Duodenal mucosa (tissue), 2 donors: Measurements from ENCODE around the gene DDAH2.

Experiments used
- H3K27ac ChIP-seq: one replicate; pipeline ENCODE4 v1.7.0; 2013; ENCODE audit warnings: low read depth, low read length
- H3K27me3 ChIP-seq, 2 donors: one replicate each; pipeline ENCODE4 v1.7.0; 2013; ENCODE audit warnings: low read length in 2 of 2, control low read depth in 1 of 2; ENCODE audit not compliant: insufficient read depth in 2 of 2, control insufficient read depth in 1 of 2
- H3K36me3 ChIP-seq, 2 donors: one replicate each; pipeline ENCODE4 v1.7.0; 2013; ENCODE audit warnings: low read length in 2 of 2, control low read depth in 1 of 2; ENCODE audit not compliant: insufficient read depth in 2 of 2, control insufficient read depth in 1 of 2
- H3K4me1 ChIP-seq, 2 donors: one replicate each; pipeline ENCODE4 v1.7.0; 2013; ENCODE audit warnings: low read length in 2 of 2, control low read depth in 1 of 2; ENCODE audit not compliant: insufficient read depth in 2 of 2, control insufficient read depth in 1 of 2
- H3K4me3 ChIP-seq, 2 donors: one replicate each; pipeline ENCODE4 v1.7.0; 2013; ENCODE audit warnings: low read length in 2 of 2, low read depth in 1 of 2
- H3K9ac ChIP-seq, 2 donors: one replicate each; pipeline ENCODE4 v1.7.0; 2013; ENCODE audit warnings: low read length in 2 of 2, low read depth in 1 of 2
- H3K9me3 ChIP-seq, 2 donors: one replicate each; pipeline ENCODE4 v1.7.0; 2013; ENCODE audit warnings: low read length in 2 of 2, control low read depth in 1 of 2; ENCODE audit not compliant: control insufficient read depth in 1 of 2

The DDAH2 gene

GRCh38 chr6:31702819-31703716 is 26.0 kb downstream of the DDAH2 start, which contains the start of gene ABHD16A:
Gene ABHD16A, minus strand, starts transcription at chr6:31703324. Its CDS starts 43 bp downstream, at chr6:31703281.
- peaks cover 0 to 13% of the 10 kb centered on the region in 2 donors for H3K36me3 ChIP-seq
- peaks cover 15% of the 10 kb centered on the region in 2 donors for H3K4me1 ChIP-seq
- H3K27me3 ChIP-seq, result no peaks in the 10 kb centered on the region
- H3K9ac ChIP-seq, result peak within 1 kb of the TSS; percentile 89 to 97
- no peaks in the 10 kb centered on the region for H3K9me3 ChIP-seq
- peak within 1 kb of the TSS; percentile 84 to 89 for H3K4me3 ChIP-seq
- peak within 1 kb of the TSS; percentile 98 for H3K27ac ChIP-seq

- H3K9ac ChIP-seq, result peak overlapping the region; percentile 89 to 97
- H3K4me3 ChIP-seq, result peak overlapping the region; percentile 84 to 89
- H3K27me3 ChIP-seq, result no peaks in the 10 kb centered on the region
- no peaks in the 10 kb centered on the region for H3K9me3 ChIP-seq
- H3K36me3 ChIP-seq, result peaks cover 4 to 18% of the 10 kb centered on the region in 2 donors
- peaks cover 15% of the 10 kb centered on the region in 2 donors for H3K4me1 ChIP-seq
- H3K27ac ChIP-seq, result peak overlapping the region; percentile 98
Observed at GRCh38 chr6:31702405-31702818, 26.7 kb downstream of the DDAH2 start.

- Histone ChIP-seq H3K9me3 (no peaks in the 10 kb centered on the region), H3K4me3 (peak overlapping the region; percentile 84 to 89), H3K27me3 (no peaks in the 10 kb centered on the region), H3K4me1 (peaks cover 15% of the 10 kb centered on the region in 2 donors), H3K9ac (peak overlapping the region; percentile 89 to 97), H3K27ac (no peak overlapping the region), H3K36me3 (peaks cover 5 to 24% of the 10 kb centered on the region in 2 donors)
Observed at GRCh38 chr6:31701666-31702404, 27.3 kb downstream of the DDAH2 start.

- no peak overlapping the region for H3K27ac ChIP-seq
- H3K36me3 ChIP-seq, result peaks cover 9 to 33% of the 10 kb centered on the region in 2 donors
- H3K9me3 ChIP-seq, result no peaks in the 10 kb centered on the region
- peaks cover 15% of the 10 kb centered on the region in 2 donors for H3K4me1 ChIP-seq
- H3K9ac ChIP-seq, result peak overlapping the region in 1 of 2 donors; percentile 15
- peak overlapping the region in 1 of 2 donors; percentile 84 for H3K4me3 ChIP-seq
- no peaks in the 10 kb centered on the region for H3K27me3 ChIP-seq
Observed at GRCh38 chr6:31700740-31701401, 28.2 kb downstream of the DDAH2 start.

GRCh38 chr6:31697555-31697954 is 31.5 kb downstream of the DDAH2 start:
- Histone ChIP-seq H3K4me1 (peaks cover 15% of the 10 kb centered on the region in 2 donors), H3K4me3 (no peak overlapping the region), H3K27me3 (no peaks in the 10 kb centered on the region), H3K9ac (no peak overlapping the region), H3K36me3 (peaks cover 28 to 62% of the 10 kb centered on the region in 2 donors), H3K9me3 (no peaks in the 10 kb centered on the region), H3K27ac (no peak overlapping the region)

GRCh38 chr6:31693535-31693934 is 35.6 kb downstream of the DDAH2 start:
- Histone ChIP-seq H3K27ac (no peak overlapping the region), H3K4me1 (peaks cover 16 to 19% of the 10 kb centered on the region in 2 donors), H3K9ac (no peak overlapping the region), H3K36me3 (peaks cover 55 to 79% of the 10 kb centered on the region in 2 donors), H3K4me3 (no peak overlapping the region), H3K9me3 (no peaks in the 10 kb centered on the region), H3K27me3 (no peaks in the 10 kb centered on the region)

GRCh38 chr6:31692886-31693285 is 36.2 kb downstream of the DDAH2 start:
- peaks cover 16 to 19% of the 10 kb centered on the region in 2 donors for H3K4me1 ChIP-seq
- peaks cover 60 to 86% of the 10 kb centered on the region in 2 donors for H3K36me3 ChIP-seq
- no peak overlapping the region for H3K9ac ChIP-seq
- no peaks in the 10 kb centered on the region for H3K9me3 ChIP-seq
- no peak overlapping the region for H3K4me3 ChIP-seq
- H3K27ac ChIP-seq, result no peak overlapping the region
- H3K27me3 ChIP-seq, result no peaks in the 10 kb centered on the region

- H3K9ac ChIP-seq, result no peak overlapping the region
- no peaks in the 10 kb centered on the region for H3K27me3 ChIP-seq
- no peak overlapping the region for H3K4me3 ChIP-seq
- peaks cover 16 to 19% of the 10 kb centered on the region in 2 donors for H3K4me1 ChIP-seq
- H3K9me3 ChIP-seq, result no peaks in the 10 kb centered on the region
- H3K36me3 ChIP-seq, result peaks cover 60 to 86% of the 10 kb centered on the region in 2 donors
- no peak overlapping the region for H3K27ac ChIP-seq
Observed at GRCh38 chr6:31692353-31692752, 36.7 kb downstream of the DDAH2 start.

- H3K4me1 ChIP-seq, result peaks cover 16 to 19% of the 10 kb centered on the region in 2 donors
- no peak overlapping the region for H3K27ac ChIP-seq
- no peak overlapping the region for H3K4me3 ChIP-seq
- H3K27me3 ChIP-seq, result no peaks in the 10 kb centered on the region
- no peaks in the 10 kb centered on the region for H3K9me3 ChIP-seq
- H3K9ac ChIP-seq, result no peak overlapping the region
- H3K36me3 ChIP-seq, result peaks cover 60 to 86% of the 10 kb centered on the region in 2 donors
Observed at GRCh38 chr6:31691564-31692108, 37.5 kb downstream of the DDAH2 start.
